Activated CD8-positive, alpha-beta memory T cell treated with anti-CD3 and anti-CD28 coated beads, Interleukin-2, amount 10 ng/mL, durations not matched to agents 7 days and 5 days (primary cell): ENCODE measurements around the gene MYL5. TPM values are rescaled to one million over a fixed set of nuclear protein-coding genes. Genes with fewer than 3 reads are reported as not detected.

Experiments
- ATAC-seq: fragments of 150-1000 bp; cut with Tn5 transposase; one replicate; pipeline ENCODE4 v1.10.0; 2021; ENCODE audit warnings: moderate library complexity
- CTCF ChIA-PET: fragments of 350-600 bp; sonication (Branson Sonifier 250); formaldehyde crosslinking; loops from one replicate; lab custom pipeline; 2021; ENCODE audit warnings: antibody characterized with exemption; lab: Charles Lee
- DNase-seq: peaks from one replicate; pipeline ENCODE4 v3.0.0-alpha.2; 2020
- H3K27ac Mint-ChIP-seq: one replicate; pipeline ENCODE4 v1.8.0; 2021; ENCODE audit warnings: mild to moderate bottlenecking, mixed read lengths
- H3K27me3 Mint-ChIP-seq: one replicate; pipeline ENCODE4 v1.8.0; 2021; ENCODE audit warnings: mixed read lengths
- H3K36me3 Mint-ChIP-seq: one replicate; pipeline ENCODE4 v1.8.0; 2021; ENCODE audit warnings: mild to moderate bottlenecking, mixed read lengths
- H3K4me1 Mint-ChIP-seq: one replicate; pipeline ENCODE4 v1.8.0; 2021; ENCODE audit warnings: mixed read lengths
- H3K4me3 Mint-ChIP-seq: one replicate; pipeline ENCODE4 v1.8.0; 2021; ENCODE audit warnings: mild to moderate bottlenecking, moderate library complexity, mixed read lengths
- H3K9me3 Mint-ChIP-seq: one replicate; pipeline ENCODE4 v1.8.0; 2022; ENCODE audit warnings: low read depth, mixed read lengths
- total RNA-seq, 2 experiments: library from RNA; stranded (reverse); gene quantifications; one replicate each; pipeline ENCODE4 v1.2.3, GENCODE V29; 2021

MYL5 gene
- total RNA-seq, 2 experiments from 2014 or later = 14.3 to 19.8 TPM

- DNase-seq (no peak), ATAC-seq (no peak)
- Mint-ChIP-seq H3K27me3 (peaks cover 17% of the 10 kb centered on the region), H3K9me3 (peaks cover 7% of the 10 kb centered on the region), H3K27ac (no peak overlapping the region), H3K4me3 (no peak overlapping the region), H3K36me3 (no peaks in the 10 kb centered on the region), H3K4me1 (no peaks in the 10 kb centered on the region)
- CTCF ChIA-PET = no interaction called here
These were observed 25.6 kb upstream of the MYL5 start for GRCh38 chr4:648579-649292.

- no peaks in the 10 kb centered on the region for H3K4me1 Mint-ChIP-seq
- peaks cover 7% of the 10 kb centered on the region for H3K9me3 Mint-ChIP-seq
- CTCF ChIA-PET = no interaction called here
- ATAC-seq (no peak), DNase-seq (no peak)
- H3K36me3 Mint-ChIP-seq = no peaks in the 10 kb centered on the region
- no peak overlapping the region for H3K4me3 Mint-ChIP-seq
- H3K27ac Mint-ChIP-seq = no peak overlapping the region
- peaks cover 17% of the 10 kb centered on the region for H3K27me3 Mint-ChIP-seq
These were observed 25.1 kb upstream of the MYL5 start for GRCh38 chr4:649293-649625.

- CTCF ChIA-PET = no interaction called here
- H3K9me3 Mint-ChIP-seq = peaks cover 7% of the 10 kb centered on the region
These were observed 24.5 kb upstream of the MYL5 start for GRCh38 chr4:649751-650310.

GRCh38 chr4:650461-650860 is 23.9 kb upstream of the MYL5 start:
- Mint-ChIP-seq H3K4me1 (no peaks in the 10 kb centered on the region), H3K4me3 (no peak overlapping the region), H3K27me3 (peaks cover 17% of the 10 kb centered on the region), H3K9me3 (peaks cover 7% of the 10 kb centered on the region), H3K36me3 (no peaks in the 10 kb centered on the region), H3K27ac (no peak overlapping the region)
- no peak for DNase-seq
- CTCF ChIA-PET = no interaction called here
- no peak for ATAC-seq

More at GRCh38 chr4:649751-650310, 24.5 kb upstream of the MYL5 start:
- peaks cover 17% of the 10 kb centered on the region for H3K27me3 Mint-ChIP-seq
- ATAC-seq (no peak), DNase-seq (no peak)
- no peaks in the 10 kb centered on the region for H3K36me3 Mint-ChIP-seq
- H3K4me1 Mint-ChIP-seq = no peaks in the 10 kb centered on the region
- no peak overlapping the region for H3K4me3 Mint-ChIP-seq
- no peak overlapping the region for H3K27ac Mint-ChIP-seq

GRCh38 chr4:650951-651883 is 23.1 kb upstream of the MYL5 start:
- H3K4me1 Mint-ChIP-seq = no peaks in the 10 kb centered on the region
- no peak for DNase-seq
- CTCF ChIA-PET = no interaction called here
- no peak overlapping the region for H3K27ac Mint-ChIP-seq
- H3K9me3 Mint-ChIP-seq = peaks cover 5% of the 10 kb centered on the region
- no peak for ATAC-seq
- H3K36me3 Mint-ChIP-seq = no peaks in the 10 kb centered on the region
- peaks cover 17% of the 10 kb centered on the region for H3K27me3 Mint-ChIP-seq
- H3K4me3 Mint-ChIP-seq = no peak overlapping the region

GRCh38 chr4:651884-652642 is 22.3 kb upstream of the MYL5 start:
- Mint-ChIP-seq H3K9me3 (peaks cover 2% of the 10 kb centered on the region), H3K36me3 (no peaks in the 10 kb centered on the region), H3K4me3 (no peak overlapping the region), H3K4me1 (no peaks in the 10 kb centered on the region), H3K27ac (no peak overlapping the region), H3K27me3 (peaks cover 14% of the 10 kb centered on the region)
- DNase-seq = no peak
- no peak for ATAC-seq
- CTCF ChIA-PET = no interaction called here

- Mint-ChIP-seq H3K27me3 (peaks cover 14% of the 10 kb centered on the region), H3K36me3 (no peaks in the 10 kb centered on the region), H3K4me3 (no peak overlapping the region), H3K4me1 (no peaks in the 10 kb centered on the region), H3K9me3 (peaks cover 2% of the 10 kb centered on the region), H3K27ac (no peak overlapping the region)
- CTCF ChIA-PET = no interaction called here
- ATAC-seq = no peak
- DNase-seq = no peak
These were observed 21.1 kb upstream of the MYL5 start for GRCh38 chr4:653080-653821.

GRCh38 chr4:653831-654502 is 20.4 kb upstream of the MYL5 start:
- no peak for DNase-seq
- ATAC-seq = no peak
- CTCF ChIA-PET = no interaction called here
- Mint-ChIP-seq H3K27ac (no peak overlapping the region), H3K9me3 (peaks cover 2% of the 10 kb centered on the region), H3K4me1 (no peaks in the 10 kb centered on the region), H3K36me3 (no peaks in the 10 kb centered on the region), H3K27me3 (peaks cover 14% of the 10 kb centered on the region), H3K4me3 (no peak overlapping the region)

- Mint-ChIP-seq H3K9me3 (peaks cover 2% of the 10 kb centered on the region), H3K27ac (no peak overlapping the region), H3K27me3 (peaks cover 14% of the 10 kb centered on the region), H3K4me3 (no peak overlapping the region), H3K36me3 (no peaks in the 10 kb centered on the region), H3K4me1 (no peaks in the 10 kb centered on the region)
- DNase-seq = no peak
- ATAC-seq = no peak
- CTCF ChIA-PET = no interaction called here
These were observed 19.9 kb upstream of the MYL5 start for GRCh38 chr4:654503-654845.

GRCh38 chr4:654871-655463 is 19.4 kb upstream of the MYL5 start:
- H3K36me3 Mint-ChIP-seq = peaks cover 3% of the 10 kb centered on the region
- no peaks in the 10 kb centered on the region for H3K4me1 Mint-ChIP-seq
- peaks cover 4% of the 10 kb centered on the region for H3K9me3 Mint-ChIP-seq
- ATAC-seq = no peak
- no peak overlapping the region for H3K27ac Mint-ChIP-seq
- no peak for DNase-seq
- peaks cover 14% of the 10 kb centered on the region for H3K27me3 Mint-ChIP-seq
- CTCF ChIA-PET = no interaction called here
- H3K4me3 Mint-ChIP-seq = no peak overlapping the region

- H3K27me3 Mint-ChIP-seq = peaks cover 9% of the 10 kb centered on the region
- no peak overlapping the region for H3K27ac Mint-ChIP-seq
- no peak overlapping the region for H3K4me3 Mint-ChIP-seq
- no peaks in the 10 kb centered on the region for H3K4me1 Mint-ChIP-seq
- peaks cover 6% of the 10 kb centered on the region for H3K36me3 Mint-ChIP-seq
- H3K9me3 Mint-ChIP-seq = peaks cover 4% of the 10 kb centered on the region
- DNase-seq = no peak
- ATAC-seq = no peak
- CTCF ChIA-PET = no interaction called here
These were observed 18.7 kb upstream of the MYL5 start for GRCh38 chr4:655464-656151.
